ENCODE data around the gene ASB13.
"Not testable (repeated sequence)": the region's sequence is repeated elsewhere in the genome, so short reads cannot be mapped to it uniquely, and the experiment has no call there.

Gene ASB13

DNA sequence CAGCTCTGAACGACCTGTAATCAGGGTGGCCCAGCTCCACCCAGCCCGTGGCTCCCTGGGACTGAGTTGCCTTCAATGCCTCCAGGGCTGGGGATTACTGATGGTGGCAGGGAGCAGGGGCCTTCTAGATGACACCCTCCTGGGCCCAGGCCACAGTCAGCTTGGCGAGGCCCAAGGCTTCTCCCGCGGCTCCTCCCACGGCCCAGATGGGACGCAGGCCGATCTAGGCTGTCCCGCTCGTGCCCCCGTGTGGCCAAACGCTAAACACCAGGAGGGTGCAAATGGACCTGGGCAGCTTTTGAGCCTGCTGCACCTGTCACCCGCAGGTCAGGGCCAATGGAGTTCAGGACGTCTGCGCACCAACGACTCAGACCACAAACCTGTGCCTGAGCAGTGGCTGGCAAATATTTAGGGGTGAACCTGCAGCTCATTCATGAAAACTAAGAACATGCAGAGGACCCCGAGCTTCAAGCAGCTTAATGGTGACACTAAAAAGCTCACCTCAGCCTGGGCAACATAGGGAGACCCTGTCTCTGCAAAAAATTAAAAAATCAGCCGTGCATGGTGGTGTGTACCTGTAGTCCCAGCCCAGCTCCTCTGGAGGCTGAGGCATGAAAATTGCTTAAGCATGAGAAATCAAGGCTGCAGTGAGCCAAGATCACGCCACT is 43.2 kb downstream of the ASB13 start:
- DNase-seq (ENCODE audit: low read depth) = peak; percentile 70

GRCh38 chr10:5622186-5622960 is 44.0 kb downstream of the ASB13 start:
- no peak for DNase-seq (ENCODE audit: low read depth)

GRCh38 chr10:5621371-5621770 is 45.0 kb downstream of the ASB13 start:
- DNase-seq (ENCODE audit: low read depth) = not testable (repeated sequence)

DNA sequence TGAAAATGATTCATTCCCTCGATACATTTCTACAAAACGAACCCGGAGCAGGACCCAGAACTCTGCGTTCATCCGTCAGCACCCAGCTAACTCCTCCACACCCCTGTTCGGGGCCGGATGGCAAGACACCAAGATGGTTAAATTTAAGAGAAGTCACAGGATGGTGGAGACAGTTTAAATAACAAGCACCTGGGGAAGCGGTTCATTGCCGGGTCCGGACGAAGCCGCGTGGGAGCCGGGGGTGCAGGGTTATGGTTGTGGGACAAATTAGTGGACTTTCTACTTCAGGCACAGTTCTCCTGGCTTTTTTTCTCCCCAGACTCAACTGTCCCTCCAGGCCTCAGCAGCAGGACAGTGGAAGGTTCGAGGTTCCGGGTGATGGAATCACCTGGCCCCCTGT is 45.4 kb downstream of the ASB13 start:
- no peak for DNase-seq (ENCODE audit: low read depth)

DNA sequence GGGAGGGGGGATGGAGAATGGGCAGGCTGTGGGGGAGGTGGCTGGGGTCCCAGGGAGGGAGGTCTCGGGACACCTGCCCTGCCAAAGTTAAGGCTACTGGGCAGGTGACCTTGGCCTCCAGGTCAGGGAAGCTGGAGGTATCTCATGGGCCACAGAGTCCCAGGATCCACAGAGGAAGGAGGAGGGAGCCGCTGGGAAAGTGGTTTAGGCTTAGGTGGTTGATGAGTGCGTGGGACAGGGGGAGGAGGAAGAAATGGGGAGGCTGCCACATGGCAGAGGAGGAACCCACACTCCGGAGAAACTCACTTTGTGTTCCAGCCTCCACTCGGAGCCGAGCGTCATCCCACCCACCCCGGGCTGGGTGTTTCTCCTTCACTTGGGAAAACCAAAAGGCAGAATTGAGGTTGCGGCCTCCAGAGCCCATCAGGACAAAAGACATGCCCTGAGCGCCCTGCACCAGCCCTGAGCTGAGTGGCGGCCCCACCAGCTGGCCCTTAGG is 46.1 kb downstream of the ASB13 start:
- no peak for DNase-seq (ENCODE audit: low read depth)

DNA sequence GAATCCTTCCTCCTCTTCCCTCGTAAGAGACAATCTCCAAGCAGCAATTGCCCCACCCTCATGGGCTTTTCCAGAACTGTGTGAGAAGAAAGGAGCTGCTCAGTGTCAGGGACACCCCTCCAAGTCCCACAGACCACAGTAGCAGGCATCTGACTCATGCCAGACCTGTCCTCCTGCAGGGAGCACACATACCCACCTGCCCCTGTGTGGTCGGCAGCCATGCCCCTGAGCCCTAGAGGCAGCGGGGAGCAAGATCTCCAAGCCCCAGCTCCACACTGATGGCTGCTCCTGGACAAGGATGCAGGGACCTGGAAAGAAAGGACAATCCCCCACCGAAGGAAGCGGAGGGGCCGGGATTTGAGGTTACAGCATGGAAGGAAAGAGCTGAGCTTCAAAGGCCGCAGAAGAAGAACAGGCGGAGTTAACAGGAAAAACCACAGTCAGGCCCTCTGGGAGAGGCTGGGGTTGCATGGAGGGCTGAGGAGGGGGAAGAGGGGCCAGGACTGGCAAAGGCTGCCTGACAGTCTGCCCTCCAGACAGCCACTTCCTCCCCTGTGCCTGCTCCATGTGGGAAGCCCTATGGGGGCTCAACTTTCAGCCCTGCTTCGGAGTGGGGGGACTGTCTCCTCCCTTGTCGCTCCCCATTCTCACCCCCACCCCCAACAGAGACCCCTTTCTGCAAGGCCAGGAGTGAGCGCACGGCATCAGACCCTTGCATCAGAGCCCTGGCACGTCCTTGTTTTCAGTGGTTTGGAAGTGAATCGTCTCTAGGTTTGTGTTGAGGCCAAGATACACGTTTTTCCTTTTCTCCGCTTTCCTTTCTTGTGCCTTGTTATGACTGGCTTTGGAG is 46.8 kb downstream of the ASB13 start:
- DNase-seq (ENCODE audit: low read depth) = no peak

DNA sequence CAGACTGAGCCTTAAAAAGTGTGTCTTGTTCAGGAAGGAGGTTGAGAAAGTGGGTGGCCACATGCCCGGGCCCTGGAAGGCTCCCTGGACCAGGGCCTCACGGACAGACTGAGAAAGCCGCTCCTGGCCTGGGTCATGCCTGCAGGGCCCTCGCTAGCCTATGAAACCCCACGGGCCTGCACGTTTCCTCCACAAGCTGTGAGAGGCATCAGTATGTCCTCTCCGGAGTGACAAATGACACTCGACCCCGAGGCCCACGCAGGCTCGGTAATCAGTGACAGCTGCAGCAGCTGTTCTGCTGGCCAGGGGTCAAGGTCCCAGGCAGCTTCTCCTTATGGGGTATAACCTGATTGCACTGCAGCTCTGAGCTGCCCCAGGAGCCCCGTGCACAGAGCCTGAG is 47.6 kb downstream of the ASB13 start:
- no peak for DNase-seq (ENCODE audit: low read depth)

DNA sequence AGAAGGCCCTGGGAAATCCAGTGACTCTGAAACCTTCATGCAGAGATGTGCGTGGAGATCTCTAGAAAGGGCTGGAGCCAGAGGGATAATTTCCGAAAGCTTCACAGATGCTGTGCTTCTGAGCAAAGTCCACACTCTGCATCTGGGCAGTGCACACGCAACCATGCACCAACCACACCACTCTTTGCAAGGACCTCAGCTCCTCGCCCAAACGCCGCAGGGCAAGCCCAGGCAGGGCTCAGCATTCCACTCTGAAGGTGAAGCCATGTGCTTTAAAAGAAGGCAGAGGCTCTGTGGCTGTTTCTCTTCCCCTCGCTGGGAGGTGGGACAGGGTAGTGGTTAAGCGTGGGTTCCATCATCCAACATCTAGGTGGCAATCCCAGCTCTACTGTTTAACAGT is 48.4 kb downstream of the ASB13 start:
- DNase-seq (ENCODE audit: low read depth) = no peak

DNA sequence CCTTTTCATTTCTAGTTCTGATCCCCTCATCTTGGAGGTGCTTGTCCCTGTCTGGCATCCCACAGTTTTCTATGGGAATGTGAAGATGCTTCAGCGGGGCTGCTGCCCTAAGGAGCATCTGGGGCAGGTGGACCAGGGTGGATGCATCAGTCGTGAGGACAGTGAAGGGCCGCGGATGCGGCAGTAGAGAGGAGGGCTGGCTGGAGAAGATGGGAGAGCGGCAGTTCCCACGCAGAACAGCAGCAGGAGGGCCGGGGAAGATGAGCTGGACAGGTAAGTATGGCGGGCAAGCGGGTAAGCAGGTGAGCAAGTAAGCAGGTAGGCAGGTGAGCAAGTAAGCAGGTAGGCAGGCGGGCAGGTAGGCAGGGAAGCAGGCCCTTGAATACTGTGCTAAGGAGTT is 48.9 kb downstream of the ASB13 start:
- no peak for DNase-seq (ENCODE audit: low read depth)

GRCh38 chr10:5616836-5617235 is 49.6 kb downstream of the ASB13 start:
- DNase-seq (ENCODE audit: low read depth) = no peak

DNA sequence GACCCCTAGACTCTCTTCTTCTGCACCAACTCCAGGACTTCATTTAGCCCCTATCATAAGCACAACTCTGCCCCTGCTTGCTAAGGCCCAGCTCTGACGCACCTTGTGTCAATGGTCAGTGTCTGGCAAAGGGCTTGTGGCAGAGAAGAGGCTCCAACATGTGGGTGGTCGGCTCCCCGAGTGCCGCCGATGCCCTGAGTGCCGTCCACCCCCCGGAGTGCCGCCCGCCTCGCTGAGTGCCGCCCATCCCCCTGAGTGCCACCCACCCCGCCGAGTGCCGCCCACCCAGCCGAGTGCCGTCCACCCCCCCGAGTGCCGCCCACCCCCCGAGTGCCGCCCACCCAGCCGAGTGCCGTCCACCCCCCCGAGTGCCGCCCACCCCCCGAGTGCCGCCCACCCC is 50.3 kb downstream of the ASB13 start:
- no peak for DNase-seq (ENCODE audit: low read depth)

DNA sequence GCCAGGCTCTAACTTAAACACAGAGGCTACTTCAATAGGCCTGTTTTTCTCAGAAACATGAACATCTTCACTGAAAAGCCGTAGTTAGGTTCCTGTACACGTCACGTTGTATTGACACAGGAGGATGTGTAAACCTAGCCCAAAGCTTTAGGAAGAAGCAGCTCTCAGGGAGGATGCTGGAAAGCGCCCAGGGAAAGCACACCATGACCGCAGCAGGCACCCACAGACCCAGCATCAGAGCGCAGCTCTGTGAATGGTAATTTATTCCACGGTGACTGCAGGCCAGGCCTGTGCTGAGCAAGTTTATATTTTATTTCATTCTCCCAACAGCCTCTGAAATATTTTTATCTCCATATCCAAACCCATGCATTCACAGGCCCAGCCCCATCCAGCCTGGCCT is 51.1 kb downstream of the ASB13 start:
- DNase-seq (ENCODE audit: low read depth) = no peak

DNA sequence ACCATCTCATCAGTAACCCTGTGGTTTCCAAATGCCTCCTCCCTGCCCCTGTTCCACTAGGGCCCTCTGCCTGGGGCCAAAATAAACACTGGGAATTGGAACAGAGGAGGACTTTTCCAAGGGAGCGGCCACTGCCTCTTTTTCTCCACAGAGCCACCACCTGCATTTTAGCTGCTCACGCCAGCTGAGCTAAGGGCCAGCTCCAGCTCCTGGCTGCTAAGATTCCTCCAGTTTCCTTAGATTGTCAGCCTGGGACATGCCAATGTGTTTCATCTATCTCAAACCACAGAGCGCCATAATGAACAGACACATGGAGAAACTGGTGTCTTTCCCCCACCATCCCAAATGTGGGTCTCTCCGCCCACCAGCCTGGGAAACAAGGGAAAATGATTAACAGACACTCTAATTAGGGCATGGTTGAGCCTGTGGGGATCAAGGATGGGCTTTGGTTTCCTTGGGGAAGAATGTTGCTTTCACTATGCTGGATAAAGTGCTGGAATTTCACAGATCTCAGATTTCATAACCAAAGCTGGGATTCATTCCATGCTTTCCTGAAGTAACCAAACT is 52.2 kb downstream of the ASB13 start:
- no peak for DNase-seq (ENCODE audit: low read depth)

- DNase-seq (ENCODE audit: low read depth) = no peak
Measured at GRCh38 chr10:5613481-5614154, 52.8 kb downstream of the ASB13 start.

DNA sequence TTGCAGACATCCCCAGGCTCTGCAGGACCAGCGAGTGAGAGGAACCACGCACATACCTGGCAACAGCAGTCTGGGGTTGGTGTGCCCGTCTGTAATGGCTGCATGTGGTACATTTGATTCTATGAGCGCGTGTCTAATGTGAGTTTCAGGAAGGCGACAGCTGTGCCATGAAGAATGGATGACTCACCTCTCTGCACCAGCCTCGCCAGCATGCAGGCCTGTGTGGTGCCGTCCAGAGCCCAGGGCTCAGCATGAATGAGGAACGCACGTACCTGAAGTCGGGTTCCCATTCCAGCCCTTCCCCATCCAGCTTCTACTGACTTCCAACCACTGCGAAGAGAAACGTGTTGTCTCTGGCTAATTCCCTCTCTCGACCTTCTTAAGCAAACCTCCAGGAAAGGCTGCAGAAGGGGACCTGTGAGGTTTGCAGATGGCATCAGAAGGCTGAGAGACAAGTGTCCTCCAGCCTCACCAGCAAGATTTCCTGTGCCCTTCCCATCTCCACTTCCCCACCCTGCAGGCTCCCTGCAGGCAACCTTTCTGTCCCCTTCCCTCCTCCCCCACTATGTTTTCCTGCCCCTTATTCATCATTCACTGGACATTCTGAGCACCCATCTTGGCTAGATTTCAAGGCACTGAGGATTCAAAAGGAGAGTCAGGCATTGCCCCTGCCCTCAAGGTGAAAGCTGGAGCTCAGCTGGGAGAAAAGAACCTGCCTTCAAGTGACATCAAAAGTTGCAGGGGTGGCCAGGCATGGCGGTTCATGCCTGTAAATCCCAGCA is 54.3 kb downstream of the ASB13 start:
- no peak for DNase-seq (ENCODE audit: low read depth)

DNA sequence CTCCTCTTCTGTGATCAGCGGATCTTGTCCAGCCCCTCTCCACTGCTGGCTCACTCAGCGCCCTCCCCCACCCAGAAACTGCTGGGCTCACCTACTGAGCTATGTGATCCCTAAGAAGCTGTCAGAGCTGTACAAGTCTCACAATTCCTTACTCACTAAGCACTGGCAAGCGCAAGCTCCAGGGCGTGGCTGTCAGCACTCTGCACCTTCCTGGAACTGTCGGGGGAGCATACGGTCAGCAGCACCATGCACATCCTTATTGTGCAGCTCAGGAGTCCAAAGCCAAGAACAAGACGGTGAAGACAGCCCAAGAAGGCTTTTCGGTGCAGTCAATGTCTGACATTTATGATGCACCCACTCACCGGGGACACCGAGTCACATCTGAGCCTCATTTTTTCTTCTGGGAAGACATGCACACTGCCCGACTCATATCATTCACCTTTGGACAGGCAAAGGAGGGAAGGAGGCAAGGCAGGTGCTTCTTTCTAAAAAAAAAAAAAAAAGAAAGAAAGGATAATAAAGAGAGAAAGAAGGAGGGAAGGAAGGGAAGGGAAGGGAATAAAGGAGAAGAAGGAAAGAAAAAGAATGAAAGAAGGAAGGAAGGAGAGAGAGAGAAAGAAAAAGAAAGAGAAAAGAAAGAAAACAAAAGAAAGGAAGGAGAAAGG is 56.3 kb downstream of the ASB13 start:
- no peak for DNase-seq (ENCODE audit: low read depth)

GRCh38 chr10:5608608-5609220 is 57.7 kb downstream of the ASB13 start:
- no peak for DNase-seq (ENCODE audit: low read depth)

DNA sequence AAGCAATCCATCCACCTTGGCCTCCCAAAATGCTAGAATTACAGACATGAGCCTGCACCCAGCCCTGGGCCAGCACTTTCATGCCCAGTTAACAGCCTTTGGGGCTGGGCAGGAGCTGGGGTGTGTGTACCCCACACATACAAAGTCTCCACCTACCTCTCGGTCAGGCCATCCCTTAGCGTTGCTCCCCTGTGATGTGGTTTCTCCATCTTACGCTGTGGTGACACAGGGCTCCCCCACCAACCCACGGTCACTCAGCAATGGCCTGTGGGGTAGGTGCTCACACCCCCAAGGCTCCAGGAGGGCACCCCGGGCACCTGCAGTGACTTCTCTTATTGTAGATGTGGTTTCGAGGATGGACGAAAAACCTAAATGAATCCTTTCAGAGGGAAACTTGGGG is 58.8 kb downstream of the ASB13 start:
- no peak for DNase-seq (ENCODE audit: low read depth)

DNA sequence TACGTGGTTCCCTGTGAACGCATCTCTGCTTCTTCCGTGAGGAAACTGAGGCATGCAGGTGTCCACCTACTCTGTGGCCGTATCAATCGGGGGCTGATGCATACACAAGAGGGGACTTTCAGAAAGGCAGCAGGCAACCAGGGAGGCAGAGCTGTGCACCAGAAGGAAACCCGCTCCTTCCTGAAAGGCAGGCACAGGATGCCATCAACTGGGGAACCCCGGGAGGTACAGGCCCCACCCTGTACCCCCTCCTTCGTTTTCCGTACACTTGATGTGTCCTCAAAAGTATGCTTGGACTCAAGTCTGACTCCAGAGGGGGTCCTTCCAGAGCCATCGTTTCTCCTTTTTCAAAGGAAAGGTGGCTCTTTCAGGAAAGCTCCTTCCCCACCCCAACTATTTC is 59.5 kb downstream of the ASB13 start:
- no peak for DNase-seq (ENCODE audit: low read depth)

DNA sequence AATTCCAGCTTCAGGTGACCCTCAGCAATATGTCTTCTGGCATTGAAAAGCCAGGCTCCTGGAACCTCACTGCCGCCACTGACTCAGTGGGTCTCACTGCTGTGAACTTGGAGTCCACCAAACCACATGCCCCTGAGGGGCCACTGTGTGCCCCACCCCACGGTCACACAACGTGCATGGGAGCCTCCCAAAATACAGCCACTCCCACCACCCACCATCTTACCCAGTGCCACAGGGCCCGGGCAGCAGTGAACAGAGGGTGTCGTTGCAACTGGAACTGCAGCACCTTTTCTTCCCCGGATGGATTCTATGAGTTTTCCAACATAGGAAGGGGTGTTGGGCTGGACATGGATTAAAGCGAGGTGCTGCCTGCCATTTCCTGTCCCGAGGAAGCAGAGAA is 60.1 kb downstream of the ASB13 start:
- DNase-seq (ENCODE audit: low read depth) = no peak
